ENCODE results near the gene SULT2B1.

Gene SULT2B1

DNA sequence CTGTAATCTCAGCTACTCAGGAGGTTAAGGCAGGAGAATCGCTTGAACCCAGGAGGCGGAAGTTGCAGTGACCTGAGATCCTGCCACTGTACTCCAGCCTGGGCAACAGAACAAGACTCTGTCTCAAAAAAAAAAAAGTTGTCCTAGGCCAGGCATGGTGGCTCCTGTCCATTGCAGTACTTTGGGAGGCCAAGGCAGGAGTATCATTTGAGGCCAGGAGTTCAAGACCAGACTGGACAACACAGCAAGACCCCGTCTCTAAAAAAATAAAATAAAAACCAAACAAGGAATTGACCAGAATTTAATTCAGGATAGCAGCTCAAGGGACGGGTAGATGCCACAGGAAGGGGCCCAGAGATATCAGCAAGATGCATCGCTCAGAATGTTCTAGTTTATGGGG lies 4.9 kb downstream of the SULT2B1 start:
- in situ Hi-C loops (cut with MboI; ENCODE audit: low sequenced_read_pairs) = no loop called here

DNA sequence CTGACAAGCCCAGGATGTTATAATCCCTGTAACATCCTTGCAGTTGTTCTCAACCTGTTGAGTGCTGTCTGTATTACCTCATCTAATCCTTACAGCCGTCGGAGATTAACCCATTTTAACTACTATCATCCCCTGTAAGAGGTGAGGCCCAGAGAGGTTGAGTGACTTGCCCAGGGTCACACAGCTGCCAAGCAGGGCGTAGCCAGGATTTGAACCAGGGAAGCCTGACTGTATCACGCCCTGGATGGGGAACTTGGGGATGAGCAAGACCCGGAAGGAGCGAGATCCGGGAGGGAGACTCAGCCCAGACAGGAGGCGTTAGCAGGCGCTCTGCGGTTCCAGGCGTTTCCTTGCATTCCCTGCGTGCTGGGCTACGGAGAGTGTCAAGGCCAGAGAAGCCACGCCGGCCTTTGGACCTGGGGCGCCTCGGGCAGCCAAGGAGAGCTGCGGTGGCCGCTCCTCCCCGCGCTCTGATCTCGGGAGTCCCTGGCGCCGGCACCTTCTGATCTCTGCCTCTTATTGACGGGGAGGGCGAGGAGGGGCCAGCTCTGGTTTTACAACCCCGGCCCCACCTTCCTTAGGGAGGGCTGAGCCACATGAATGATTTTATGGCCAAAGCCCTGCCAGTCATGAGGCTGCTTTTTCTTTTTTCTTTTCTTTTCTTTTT lies 6.2 kb downstream of the SULT2B1 start:
- in situ Hi-C loops (cut with MboI; ENCODE audit: low sequenced_read_pairs) = no loop called here

- in situ Hi-C loops (cut with MboI; ENCODE audit: low sequenced_read_pairs) = no loop called here
These were observed 8.1 kb downstream of the SULT2B1 start for GRCh38 chr19:48560095-48560530.

DNA sequence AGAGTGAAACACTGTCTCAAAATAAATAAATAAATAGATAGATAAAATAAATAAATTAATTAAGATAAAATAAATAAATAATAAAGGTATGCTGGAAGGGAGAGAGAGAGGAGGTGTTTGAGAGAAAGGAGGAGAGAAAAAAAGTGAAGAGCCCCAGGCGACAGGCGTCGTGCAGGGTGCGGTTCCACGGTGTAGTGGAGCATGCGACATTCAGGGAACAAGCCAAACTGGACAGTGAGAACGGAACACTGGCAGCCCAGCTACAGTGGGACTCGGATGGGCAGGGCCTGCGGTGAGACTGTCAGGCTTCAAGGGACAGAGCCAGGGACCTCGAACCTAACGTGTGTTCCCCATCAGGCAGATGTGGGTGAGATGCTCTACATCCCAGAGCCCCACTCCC lies 9.4 kb downstream of the SULT2B1 start:
- in situ Hi-C loops (cut with MboI; ENCODE audit: low sequenced_read_pairs) = no loop called here

DNA sequence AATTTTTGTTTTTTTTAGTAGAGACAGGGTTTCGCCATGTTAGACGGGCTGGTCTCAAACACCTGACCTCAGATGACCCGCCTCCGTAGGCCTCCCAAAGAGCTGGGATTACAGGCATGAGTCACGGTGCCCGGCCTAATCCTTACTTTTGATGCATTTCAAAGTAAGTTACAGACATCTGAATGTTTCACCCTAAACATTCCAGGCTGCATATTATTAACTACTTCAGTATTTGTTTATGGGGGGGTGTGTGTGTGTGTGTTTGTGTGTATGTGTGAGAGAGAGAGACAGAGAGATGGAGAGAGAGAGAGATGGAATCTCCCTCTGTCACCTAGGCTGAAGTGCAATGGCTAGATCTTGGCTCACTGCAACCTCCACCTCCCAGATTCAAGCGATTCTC lies 13.1 kb downstream of the SULT2B1 start:
- in situ Hi-C loops (cut with MboI; ENCODE audit: low sequenced_read_pairs) = no loop called here

DNA sequence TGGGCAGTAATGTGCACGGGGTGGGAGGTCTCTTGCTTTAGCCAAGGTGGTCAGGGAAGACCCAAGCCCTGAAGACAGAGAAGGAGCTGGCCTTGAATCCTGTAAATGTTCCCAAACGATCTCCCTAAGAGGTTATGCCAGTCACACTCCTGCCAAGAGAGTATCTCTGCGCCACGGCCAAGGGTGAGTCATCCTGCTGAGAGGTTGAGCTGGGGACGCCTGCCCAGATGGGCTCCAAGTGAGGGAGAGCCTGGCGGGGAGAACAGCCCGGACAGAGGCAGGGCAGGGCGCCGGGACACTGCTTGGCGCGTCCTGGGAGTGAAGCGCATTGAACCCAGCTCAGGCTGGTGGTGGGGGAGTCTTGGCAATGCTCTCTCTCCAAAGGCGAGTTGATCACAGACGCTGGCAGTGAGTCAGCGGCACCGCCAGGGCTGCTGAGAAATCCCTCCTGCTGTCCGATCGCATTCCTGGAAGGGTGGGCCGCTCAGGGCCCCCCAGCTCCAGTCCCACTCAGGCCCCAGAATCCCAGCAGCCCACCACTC lies 16.4 kb downstream of the SULT2B1 start:
- in situ Hi-C loops (cut with MboI; ENCODE audit: low sequenced_read_pairs) = no loop called here

GRCh38 chr19:48569814-48570213 lies 17.8 kb downstream of the SULT2B1 start:
- in situ Hi-C loops (cut with MboI; ENCODE audit: low sequenced_read_pairs) = no loop called here

GRCh38 chr19:48571378-48572162 lies 19.6 kb downstream of the SULT2B1 start:
- in situ Hi-C loops (cut with MboI; ENCODE audit: low sequenced_read_pairs) = no loop called here

- in situ Hi-C loops (cut with MboI; ENCODE audit: low sequenced_read_pairs) = no loop called here
These were observed 21.2 kb downstream of the SULT2B1 start for GRCh38 chr19:48573163-48573505.

- in situ Hi-C loops (cut with MboI; ENCODE audit: low sequenced_read_pairs) = loop anchor here (25.0 kb wide), 1 partner anchor 264 kb away; a partner anchor contains a TSS
These were observed 24.1 kb downstream of the SULT2B1 start for GRCh38 chr19:48575931-48576622.

- in situ Hi-C loops (cut with MboI; ENCODE audit: low sequenced_read_pairs) = loop anchor here (25.0 kb wide), 1 partner anchor 266 kb away; a partner anchor contains a TSS
These were observed 25.9 kb downstream of the SULT2B1 start for GRCh38 chr19:48577908-48578307.

GRCh38 chr19:48578891-48579290 lies 26.9 kb downstream of the SULT2B1 start:
- in situ Hi-C loops (cut with MboI; ENCODE audit: low sequenced_read_pairs) = loop anchor here (25.0 kb wide), 1 partner anchor 267 kb away; a partner anchor contains a TSS

- in situ Hi-C loops (cut with MboI; ENCODE audit: low sequenced_read_pairs) = loop anchor here (10.0 to 25.0 kb wide), 2 partner anchors 77 to 270 kb away; a partner anchor contains a TSS
These were observed 30.2 kb downstream of the SULT2B1 start for GRCh38 chr19:48582168-48582567.

DNA sequence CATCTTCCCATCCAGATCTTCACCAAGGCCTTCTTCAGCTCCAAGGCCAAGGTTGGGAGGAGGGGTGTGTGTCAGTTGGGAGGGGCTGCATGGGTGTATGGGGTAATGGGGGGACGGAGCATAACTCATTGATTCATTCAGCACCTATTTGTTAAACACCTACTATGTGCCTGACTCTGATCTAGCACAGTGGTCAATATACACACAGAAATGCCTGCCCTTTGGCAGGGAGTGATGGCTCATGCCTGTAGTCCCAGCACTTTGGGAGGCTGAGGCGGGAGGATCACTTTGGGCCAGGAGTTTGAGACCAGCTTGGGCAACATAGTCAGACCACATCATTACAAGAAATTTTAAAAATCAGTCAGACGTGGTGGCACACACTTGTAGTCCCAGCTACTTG lies 35.4 kb downstream of the SULT2B1 start:
- in situ Hi-C loops (cut with MboI; ENCODE audit: low sequenced_read_pairs) = loop anchor here (10.0 to 25.0 kb wide), 2 partner anchors 83 to 275 kb away; a partner anchor contains a TSS

GRCh38 chr19:48588670-48589401 lies 36.9 kb downstream of the SULT2B1 start:
- in situ Hi-C loops (cut with MboI; ENCODE audit: low sequenced_read_pairs) = loop anchor here (10.0 to 25.0 kb wide), 2 partner anchors 84 to 277 kb away; a partner anchor contains a TSS

GRCh38 chr19:48591021-48591420 lies 39.0 kb downstream of the SULT2B1 start:
- in situ Hi-C loops (cut with MboI; ENCODE audit: low sequenced_read_pairs) = loop anchor here (25.0 kb wide), 1 partner anchor 279 kb away; a partner anchor contains a TSS

- in situ Hi-C loops (cut with MboI; ENCODE audit: low sequenced_read_pairs) = loop anchor here (25.0 kb wide), 1 partner anchor 283 kb away; a partner anchor contains a TSS
These were observed 43.2 kb downstream of the SULT2B1 start for GRCh38 chr19:48595171-48595570.

- in situ Hi-C loops (cut with MboI; ENCODE audit: low sequenced_read_pairs) = loop anchor here (25.0 kb wide), 1 partner anchor 284 kb away; a partner anchor contains a TSS
These were observed 43.9 kb downstream of the SULT2B1 start for GRCh38 chr19:48595833-48596232.

- in situ Hi-C loops (cut with MboI; ENCODE audit: low sequenced_read_pairs) = loop anchor here (25.0 kb wide), 1 partner anchor 284 kb away; a partner anchor contains a TSS
These were observed 44.3 kb downstream of the SULT2B1 start for GRCh38 chr19:48596237-48596636.

All from HL-60/S4 treated with phorbol 12-myristate 13-acetate at 8.2 ng/mL for 4 days and 3 days (cell line).